Measurements from ENCODE around the gene VPS33B. TPM values are rescaled to one million over a fixed set of nuclear protein-coding genes. Genes with fewer than 3 reads are reported as not detected.

The VPS33B gene
- total and polyA plus RNA-seq, 2 of the 8 experiments (the other 6 are each of a cell fraction or from before 2014, with no cell fraction given) = 11.8 to 17.3 TPM

GRCh38 chr15:90956274-90957030 is 65.9 kb downstream of the VPS33B start (continued):
- peak; percentile 70 for TF ChIP-seq POLR2AphosphoS5 (IDR thresholded peaks at IDR 0.05; ENCODE audit: low read depth, low read length)
- peak; percentile 91 for TF ChIP-seq YY1 (IDR thresholded peaks at IDR 0.05; ENCODE audit: low read depth, low read length)
- peak; percentile 46 to 64; a peak in 2 of 3 replicates for TF ChIP-seq POLR2A (IDR thresholded peaks at IDR 0.05; ENCODE audit: control extremely low read depth in 1 of 2, low read depth in 2 of 2, low read length in 2 of 2)
- peak; percentile 50 to 71 for TF ChIP-seq RAD21 (IDR thresholded peaks at IDR 0.05 in 1 of 2, conservative IDR thresholded peaks at IDR 0.05 in 1 of 2; ENCODE audit: low read depth in 2 of 2, low read length in 2 of 2)
- no peak for TF ChIP-seq MAFK (IDR thresholded peaks at IDR 0.05; ENCODE audit: low read depth, low read length)
- peak; percentile 77 for TF ChIP-seq TAF1 (IDR thresholded peaks at IDR 0.05; ENCODE audit: low read depth, low read length)
- no peak for TF ChIP-seq ATF2 (IDR thresholded peaks at IDR 0.05; ENCODE audit: low read length)
- TF ChIP-seq RBBP5 (IDR thresholded peaks at IDR 0.05; ENCODE audit: borderline replicate concordance, low read depth, low read length) = peak; percentile 48; the same call in 1 of the 2 replicates
- peak; percentile 85 to 98 (median 87) for TF ChIP-seq CTCF (IDR thresholded peaks at IDR 0.05; ENCODE audit: control extremely low read depth in 1 of 3, insufficient read depth in 1 of 3, low read depth in 1 of 3, low read length in 3 of 3)
- TF ChIP-seq EP300 (IDR thresholded peaks at IDR 0.05; ENCODE audit: borderline replicate concordance in 1 of 2, low read depth in 2 of 2, low read length in 2 of 2) = 0 out of 3 replicates have a peak, but pooled peaks of 1 of the 2 experiments have one; percentile 31
- 0 out of 4 replicates have a peak, but pooled peaks have one; percentile 12 to 55 for TF ChIP-seq SIN3A (conservative IDR thresholded peaks at IDR 0.05 in 1 of 2, IDR thresholded peaks at IDR 0.05 in 1 of 2; ENCODE audit: low read depth in 1 of 2, low read length in 2 of 2)

Measured in H1 (cell line).